Superior temporal gyrus (tissue), 1 donor: Measurements from ENCODE around the gene MAP3K14.

Experiments
- DNase-seq: peaks from one replicate; pipeline ENCODE4 v3.0.0-alpha.2; 2016; ENCODE audit errors: extremely low spot score

MAP3K14 gene

DNA sequence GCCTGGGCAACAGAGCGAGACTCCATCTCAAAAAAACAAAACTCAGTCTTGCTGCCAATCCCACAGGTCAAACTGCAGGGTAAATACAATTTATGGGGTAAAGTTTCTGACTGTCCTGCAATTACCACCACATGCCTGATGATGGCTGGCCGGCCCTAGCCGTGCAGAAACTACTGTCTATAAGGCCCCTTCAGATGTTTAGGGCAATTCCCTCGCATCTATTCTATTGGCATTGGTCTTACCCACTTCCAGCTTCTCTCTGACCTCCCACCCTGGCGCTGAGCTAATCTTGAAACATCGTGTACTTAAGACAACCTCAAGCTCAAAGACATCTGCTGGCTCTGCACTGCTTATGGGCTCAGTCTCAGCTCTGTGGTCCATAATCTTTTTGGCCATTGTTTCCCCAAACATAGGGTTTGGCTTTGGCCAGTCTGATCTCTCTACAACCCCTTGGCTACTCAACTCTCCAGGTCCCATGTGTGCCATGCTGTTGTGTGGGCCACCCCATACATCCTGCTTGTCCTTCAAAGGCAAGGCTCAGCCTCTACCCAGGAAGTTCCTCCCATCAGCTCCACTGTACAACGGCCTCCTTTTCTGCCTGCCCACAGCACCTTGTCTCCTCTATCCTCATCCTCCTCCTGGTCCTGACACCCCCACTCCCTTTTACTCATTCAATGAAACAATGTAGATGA lies 16.6 kb downstream of the MAP3K14 start:
- DNase-seq = no peak

DNA sequence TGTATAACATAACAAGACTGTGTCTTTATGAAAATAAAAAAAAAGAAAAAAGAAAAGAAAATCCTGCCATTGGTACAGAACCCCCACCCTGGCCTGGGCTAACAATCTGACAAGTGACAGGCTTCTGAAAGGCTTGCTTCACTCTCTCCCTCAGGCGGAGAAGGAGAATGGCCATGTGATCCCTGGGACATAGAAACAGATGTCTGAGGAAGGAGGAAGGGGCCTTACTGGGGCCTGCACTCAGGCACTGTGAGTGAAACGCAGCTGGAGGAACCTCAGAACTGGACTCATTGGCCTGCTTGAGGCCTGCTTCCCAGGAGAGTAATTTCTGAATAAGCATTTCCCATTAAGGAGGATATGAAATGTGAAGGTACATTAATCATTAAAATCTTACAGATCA lies 17.5 kb downstream of the MAP3K14 start:
- no peak for DNase-seq

GRCh38 chr17:45298546-45299285 lies 18.1 kb downstream of the MAP3K14 start:
- no peak for DNase-seq

DNA sequence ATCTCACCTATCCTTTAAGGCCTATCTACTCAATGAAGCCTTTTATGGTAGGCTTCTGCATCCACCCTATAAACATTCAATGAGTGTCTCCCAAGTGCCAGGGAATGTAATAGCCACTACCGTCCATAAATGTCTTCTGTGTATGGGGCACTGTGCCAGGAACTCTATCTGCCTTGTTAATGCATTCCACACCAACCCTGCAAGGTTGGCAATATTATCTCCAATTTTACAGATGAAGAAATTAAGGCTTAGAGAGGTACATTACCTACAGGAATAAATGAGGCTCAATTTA lies 20.0 kb downstream of the MAP3K14 start:
- no peak for DNase-seq

DNA sequence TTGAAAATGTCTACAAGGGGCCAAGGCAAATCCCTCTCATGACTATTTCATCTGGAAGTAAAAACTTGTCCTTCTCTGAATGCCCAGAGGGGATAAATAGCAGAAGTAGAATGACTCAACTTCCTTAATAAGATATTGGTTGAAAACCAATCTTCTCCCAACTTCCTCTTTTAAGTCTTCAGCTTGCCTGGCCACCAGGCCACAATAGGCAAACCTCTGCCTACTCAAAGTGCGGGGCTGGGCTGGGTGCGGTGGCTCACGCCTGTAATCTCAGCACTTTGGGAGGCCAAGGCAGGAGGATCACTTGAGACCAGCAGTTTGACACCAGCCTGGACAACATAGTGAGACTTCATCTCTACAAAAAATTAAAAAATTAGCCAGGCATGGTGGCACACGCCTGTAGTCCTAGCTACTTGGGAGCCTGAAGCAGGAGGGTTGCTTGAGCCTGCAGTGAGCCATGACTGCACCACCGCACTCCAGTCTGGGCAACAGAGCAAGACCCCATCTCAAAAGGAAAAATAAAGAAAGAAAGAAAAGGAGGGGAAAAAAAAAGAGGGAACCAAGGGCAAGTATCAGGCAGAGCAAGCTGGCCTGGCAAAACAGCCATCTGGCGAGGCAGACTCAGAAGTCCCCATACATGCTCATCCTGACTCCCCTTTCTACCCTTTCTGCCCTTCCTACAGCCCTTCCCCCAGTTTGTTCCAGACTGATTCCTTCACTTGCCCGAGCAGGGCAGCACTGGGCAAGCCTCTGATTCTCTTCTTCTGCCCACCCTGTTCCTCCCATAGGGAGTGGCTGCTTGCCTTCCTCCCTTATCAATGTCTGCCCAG lies 20.6 kb downstream of the MAP3K14 start:
- no peak for DNase-seq

GRCh38 chr17:45294506-45294905 lies 22.3 kb downstream of the MAP3K14 start:
- no peak for DNase-seq

DNA sequence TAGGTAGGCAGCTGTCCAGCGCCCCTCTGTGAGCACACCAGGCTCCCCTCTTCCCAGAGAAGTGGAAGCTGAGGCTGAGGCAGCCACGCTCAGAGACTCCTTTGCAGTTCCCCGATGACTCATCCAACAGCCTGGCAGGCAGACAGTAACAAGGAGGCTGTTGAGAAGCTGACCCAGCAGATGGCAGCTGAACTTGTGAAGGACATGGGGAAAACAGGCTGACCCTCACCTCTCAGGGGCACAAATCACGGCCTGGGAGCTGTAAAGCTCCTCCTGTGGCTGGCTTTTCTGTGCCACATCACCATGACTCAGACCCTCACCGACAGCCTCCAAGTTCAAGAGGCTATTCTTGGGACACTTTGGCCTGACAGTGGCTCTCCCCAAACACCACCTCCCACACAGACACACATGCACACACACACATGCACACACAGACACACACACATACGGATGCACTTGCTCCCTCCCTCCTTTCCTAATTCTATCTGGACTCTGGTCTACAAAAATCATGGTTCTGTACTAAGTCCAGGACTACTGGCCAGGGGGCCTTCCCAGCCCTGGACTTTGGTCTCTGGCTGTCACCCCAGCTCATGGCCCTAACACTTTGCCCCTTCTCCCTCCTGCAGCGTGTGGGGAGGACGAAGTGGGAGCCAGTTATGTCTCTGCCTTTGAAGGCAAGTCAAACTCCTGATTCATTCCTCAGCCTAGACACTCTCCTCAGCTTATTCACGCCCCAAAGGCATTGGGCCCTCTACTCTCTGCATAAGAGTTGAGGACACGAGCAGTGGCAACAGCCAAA lies 23.2 kb downstream of the MAP3K14 start:
- peak; percentile 76 for DNase-seq

DNA sequence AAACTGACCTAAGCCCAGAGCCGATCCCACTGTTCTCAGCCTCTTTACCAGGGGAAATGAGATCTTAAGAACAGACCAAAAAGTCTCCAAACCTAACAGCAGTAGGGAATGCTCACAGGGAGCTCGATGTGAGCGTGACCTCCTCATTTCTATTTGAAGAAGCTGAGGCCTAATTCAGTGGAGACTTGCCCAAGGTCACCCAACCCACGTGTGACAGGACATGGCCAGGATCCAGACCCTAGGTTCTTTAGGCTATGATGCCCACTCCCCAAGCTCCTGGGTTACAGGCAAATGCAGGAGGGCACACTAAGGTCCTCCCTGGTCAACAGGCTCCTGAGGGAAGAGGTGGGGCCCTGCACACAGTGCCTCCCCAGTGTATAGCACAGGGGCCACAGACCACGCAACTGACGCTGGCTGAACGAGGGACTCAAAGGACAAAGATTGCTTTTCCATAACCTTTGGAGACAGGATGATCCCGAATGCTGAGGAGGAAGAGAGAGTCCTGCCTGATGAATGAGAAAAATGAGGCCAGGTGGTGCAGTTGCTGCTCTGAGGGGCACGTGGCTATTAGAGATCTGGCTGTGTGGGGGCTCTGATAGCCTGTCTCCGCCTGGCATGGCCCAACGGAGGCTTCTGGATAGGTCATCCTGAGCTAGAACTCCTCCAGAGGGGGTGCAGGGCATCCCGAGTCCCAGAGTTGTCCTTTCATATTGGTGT lies 24.0 kb downstream of the MAP3K14 start:
- no peak for DNase-seq

GRCh38 chr17:45291171-45291805 lies 25.5 kb downstream of the MAP3K14 start:
- DNase-seq = peak; percentile 57

DNA sequence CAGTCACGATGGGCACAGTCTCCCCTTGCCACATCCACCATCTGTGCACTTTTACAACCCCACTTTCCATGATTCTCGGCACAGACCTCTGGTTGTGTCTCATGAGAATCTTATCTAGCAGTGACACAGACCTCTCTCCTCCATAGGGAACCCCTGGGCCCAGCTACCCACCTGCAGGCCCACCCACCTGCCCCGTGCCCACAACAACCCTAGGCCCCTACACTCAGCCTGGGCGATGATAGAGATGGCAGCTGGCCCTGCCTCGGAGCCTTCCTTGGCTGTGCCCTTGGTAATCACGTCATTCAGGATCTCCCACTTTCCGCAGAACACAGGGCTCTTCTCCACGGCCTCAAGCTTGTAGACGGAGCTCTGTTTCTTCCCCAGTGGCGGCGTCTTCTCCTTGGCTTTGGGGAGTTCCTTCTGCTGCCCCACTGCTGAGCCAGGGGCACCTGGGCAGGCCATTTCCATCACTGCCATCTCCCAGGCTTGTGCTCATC lies 26.5 kb downstream of the MAP3K14 start:
- DNase-seq = no peak

DNA sequence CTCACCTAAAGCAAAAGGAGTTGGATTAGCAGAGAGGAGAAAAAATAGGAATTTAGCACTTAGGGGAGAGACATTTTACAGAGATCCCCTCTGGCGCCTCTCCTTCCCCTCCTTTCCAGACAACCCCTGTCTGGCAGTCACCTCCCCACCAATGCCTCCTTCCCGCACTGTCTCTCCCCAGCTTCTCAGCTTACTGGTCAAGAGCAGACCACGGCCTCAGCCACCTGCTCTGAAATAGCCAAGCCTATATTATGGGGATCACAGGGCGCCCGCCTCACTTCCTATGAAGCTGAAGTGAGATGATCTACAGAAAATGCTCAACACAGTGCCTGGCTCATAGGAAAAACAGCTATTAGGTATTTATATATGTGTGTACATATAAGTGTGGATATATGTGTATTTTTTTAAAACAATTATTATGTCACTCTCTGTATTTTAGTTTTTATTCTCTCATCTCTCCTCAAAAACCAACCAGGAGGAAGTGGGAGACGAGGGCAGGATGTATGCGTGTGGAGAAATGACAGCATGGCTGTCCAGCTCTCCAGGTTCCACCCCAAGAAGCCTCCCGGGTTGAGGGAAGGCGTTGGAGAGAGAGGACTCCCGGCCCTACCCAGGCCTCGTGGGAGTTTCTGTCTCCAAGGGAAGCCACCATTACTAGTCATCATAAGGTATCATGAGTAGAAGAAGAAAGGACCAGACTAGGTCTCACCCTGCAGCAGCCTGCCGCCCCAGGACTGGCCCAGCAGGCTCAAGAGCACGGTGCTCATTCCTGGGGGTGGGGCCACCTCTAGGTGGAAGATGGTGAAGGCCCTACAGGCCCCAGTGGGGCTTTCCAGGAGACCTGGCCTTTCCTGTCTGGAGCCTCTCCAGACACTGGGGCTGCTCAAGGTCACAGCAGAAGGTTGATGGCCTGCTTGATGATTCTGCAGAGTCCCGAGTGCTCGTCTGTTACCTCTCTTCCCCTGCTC lies 27.2 kb downstream of the MAP3K14 start:
- DNase-seq = no peak

GRCh38 chr17:45288825-45289224 lies 28.0 kb downstream of the MAP3K14 start:
- DNase-seq = no peak

- no peak for DNase-seq
Observed at GRCh38 chr17:45287526-45288500, 29.0 kb downstream of the MAP3K14 start.

- DNase-seq = no peak
Observed at GRCh38 chr17:45286286-45286685, 30.5 kb downstream of the MAP3K14 start.

DNA sequence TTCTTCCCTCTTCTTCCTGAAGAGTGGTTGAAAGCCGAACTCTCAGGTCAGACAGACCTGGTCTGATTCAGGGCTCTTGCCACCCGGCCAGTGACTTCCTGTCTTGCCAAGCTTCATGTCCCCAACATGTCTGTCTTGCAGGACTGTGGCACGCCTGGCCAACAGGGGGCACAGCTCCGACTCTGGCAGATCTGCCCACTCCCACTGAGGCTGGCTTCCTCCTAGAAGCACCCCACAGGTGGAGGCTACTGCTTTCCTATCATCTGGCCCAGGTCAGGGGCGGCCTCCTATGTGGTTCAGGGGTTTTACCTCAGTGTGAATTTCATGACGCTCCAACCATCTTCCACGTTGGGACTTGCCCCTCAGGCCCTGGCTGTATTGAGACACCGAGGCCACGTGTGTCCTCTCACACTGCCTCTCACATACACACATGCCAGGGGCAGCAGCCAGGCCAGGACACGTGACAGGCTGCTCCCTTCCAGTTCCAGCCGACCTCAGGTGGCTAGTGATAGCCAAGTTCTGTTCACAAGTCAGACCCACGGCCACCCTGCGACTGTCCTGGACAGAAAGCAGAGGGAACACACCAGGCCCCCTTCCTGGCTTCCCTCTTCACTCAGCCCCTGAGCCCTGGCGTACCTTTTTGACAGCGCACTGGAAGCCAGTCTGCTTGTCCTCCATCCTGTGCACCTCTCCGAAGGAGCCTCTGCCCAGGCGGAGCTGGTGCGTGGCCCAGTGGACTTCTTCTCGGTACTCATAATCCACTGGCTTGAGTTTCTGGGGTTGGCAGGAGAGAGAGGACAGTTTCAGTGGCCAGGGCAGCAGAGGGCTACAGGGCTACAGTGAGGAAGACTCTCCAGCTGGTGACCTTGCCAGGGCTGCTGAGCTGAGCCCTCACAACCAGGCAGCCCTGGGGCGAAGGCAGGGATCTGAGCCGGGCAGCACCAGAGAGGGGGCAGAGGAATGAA lies 32.4 kb downstream of the MAP3K14 start:
- DNase-seq = no peak

DNA sequence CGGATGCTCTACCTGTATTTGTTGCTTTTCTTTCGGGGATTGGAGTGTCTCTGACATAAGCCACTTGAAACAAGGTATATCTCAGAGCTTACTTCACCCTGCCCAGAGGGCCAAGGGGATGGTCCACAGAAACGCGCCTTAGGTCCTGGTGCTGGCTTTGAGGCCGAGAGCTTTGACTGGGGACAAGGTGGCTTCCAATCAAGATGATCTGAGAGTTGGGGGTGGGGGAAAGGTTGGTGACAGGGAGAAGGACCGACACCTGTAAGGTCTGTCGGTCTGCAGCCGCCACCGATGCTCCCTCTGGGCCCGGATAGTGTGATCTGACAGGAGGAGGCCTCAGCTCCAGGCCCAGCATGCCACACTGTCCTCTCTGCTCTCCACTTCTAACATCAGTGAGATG lies 33.1 kb downstream of the MAP3K14 start:
- no peak for DNase-seq
